PC-9 (cell line): ENCODE results near the gene CCDC92.

ENCODE experiments used
- EZH2 ChIP-seq: fragments of 200-600 bp; sonication (generic); IDR thresholded peaks from 2 replicates; pipeline ENCODE4 v1.8.0; 2017; ENCODE audit warnings: antibody characterized with exemption, low read depth
- TF ChIP-seq, protein P1 (sequence below): fragments of 200-600 bp; sonication (generic); conservative IDR thresholded peaks from 2 replicates; pipeline ENCODE4 v1.6.1; 2017; ENCODE audit warnings: mixed run types, antibody characterized with exemption, mild to moderate bottlenecking, moderate library complexity

DNA sequence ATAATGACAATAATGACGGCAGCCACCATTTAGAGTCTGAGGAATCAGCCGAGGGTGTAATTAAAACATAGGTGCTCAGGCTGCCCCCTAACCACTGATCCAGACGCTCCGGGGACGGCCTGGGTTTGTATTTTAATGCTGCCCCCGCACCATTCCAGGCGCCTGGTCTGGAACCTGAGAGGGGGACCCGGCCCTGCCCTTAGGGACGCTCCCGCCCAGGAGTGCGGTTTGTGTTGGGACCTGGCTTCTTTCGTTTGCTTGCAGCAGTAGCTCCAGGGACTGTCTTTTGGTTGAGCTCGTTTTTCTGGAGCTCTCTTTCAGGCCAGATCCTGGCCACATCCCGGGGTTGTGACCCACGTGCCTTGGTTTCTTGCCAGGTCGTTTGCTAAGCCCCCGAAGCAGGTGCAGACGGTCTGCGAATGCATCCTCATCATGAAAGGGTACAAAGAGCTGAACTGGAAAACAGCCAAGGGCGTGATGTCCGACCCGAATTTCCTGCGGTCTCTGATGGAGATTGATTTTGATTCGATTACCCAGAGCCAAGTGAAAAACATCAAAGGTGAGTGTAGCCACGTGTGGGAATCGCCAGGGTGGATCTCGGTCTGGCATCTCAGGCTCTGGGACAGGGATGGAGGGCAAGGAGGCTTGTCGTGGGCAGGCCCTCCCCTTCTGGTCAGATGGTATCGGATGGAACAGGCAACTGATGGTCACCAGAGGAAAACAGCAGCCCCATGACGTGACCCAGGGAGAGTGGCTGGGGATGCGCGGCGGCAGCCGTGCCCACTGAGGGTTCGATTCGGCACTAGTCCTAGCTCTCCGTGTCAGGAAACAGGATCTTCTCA, 63.5 kb downstream of the CCDC92 start:
- TF ChIP-seq, protein P1, sequence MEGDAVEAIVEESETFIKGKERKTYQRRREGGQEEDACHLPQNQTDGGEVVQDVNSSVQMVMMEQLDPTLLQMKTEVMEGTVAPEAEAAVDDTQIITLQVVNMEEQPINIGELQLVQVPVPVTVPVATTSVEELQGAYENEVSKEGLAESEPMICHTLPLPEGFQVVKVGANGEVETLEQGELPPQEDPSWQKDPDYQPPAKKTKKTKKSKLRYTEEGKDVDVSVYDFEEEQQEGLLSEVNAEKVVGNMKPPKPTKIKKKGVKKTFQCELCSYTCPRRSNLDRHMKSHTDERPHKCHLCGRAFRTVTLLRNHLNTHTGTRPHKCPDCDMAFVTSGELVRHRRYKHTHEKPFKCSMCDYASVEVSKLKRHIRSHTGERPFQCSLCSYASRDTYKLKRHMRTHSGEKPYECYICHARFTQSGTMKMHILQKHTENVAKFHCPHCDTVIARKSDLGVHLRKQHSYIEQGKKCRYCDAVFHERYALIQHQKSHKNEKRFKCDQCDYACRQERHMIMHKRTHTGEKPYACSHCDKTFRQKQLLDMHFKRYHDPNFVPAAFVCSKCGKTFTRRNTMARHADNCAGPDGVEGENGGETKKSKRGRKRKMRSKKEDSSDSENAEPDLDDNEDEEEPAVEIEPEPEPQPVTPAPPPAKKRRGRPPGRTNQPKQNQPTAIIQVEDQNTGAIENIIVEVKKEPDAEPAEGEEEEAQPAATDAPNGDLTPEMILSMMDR: no peak
- TF ChIP-seq EZH2: no peak
